Activated gamma-delta T cell treated with anti-CD3 and anti-CD28 coated beads, Interleukin-2, amount 50 U/mL, for 16 hours (primary cell): ENCODE results near the gene VAV1.

Experiments
- DNase-seq: peaks from one replicate; pipeline ENCODE4 v3.0.0-alpha.2; 2020; ENCODE audit warnings: low read depth

VAV1 gene

GRCh38 chr19:6894313-6894712 lies 121.8 kb downstream of the VAV1 start:
- DNase-seq = no peak

- no peak for DNase-seq
Observed at GRCh38 chr19:6903446-6903845, 130.9 kb downstream of the VAV1 start.

- no peak for DNase-seq
Observed at GRCh38 chr19:6906559-6907060, 134.1 kb downstream of the VAV1 start.
